ENCODE measurements around the gene PTMS.

Gene PTMS

GRCh38 chr12:6792522-6793201 is 26.5 kb downstream of the PTMS start:
- TF ChIP-seq, protein P1, sequence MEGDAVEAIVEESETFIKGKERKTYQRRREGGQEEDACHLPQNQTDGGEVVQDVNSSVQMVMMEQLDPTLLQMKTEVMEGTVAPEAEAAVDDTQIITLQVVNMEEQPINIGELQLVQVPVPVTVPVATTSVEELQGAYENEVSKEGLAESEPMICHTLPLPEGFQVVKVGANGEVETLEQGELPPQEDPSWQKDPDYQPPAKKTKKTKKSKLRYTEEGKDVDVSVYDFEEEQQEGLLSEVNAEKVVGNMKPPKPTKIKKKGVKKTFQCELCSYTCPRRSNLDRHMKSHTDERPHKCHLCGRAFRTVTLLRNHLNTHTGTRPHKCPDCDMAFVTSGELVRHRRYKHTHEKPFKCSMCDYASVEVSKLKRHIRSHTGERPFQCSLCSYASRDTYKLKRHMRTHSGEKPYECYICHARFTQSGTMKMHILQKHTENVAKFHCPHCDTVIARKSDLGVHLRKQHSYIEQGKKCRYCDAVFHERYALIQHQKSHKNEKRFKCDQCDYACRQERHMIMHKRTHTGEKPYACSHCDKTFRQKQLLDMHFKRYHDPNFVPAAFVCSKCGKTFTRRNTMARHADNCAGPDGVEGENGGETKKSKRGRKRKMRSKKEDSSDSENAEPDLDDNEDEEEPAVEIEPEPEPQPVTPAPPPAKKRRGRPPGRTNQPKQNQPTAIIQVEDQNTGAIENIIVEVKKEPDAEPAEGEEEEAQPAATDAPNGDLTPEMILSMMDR (IDR thresholded peaks at IDR 0.05) = no peak
- TF ChIP-seq ZFX (IDR thresholded peaks at IDR 0.05; ENCODE audit: borderline replicate concordance) = no peak
- no peak overlapping the region for H3K27ac ChIP-seq

DNA sequence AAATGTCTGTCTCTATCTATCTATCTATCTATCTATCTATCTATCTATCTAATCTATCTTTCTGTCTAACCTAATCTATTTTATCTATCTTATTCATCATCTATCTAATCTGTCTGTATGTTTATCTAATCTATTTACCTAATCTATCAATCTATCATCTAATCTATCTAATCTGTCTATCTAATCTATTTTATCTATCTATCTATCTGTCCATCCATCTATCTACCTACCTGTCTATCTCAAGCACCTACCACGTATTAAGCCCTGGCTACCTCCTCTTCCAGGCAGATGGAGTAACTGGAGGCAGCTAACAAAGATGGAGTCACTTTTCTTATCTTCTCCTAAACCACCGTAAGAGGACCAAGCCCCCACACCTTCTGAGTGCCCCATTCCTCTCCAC is 28.9 kb downstream of the PTMS start:
- TF ChIP-seq, protein P1 (IDR thresholded peaks at IDR 0.05) = no peak
- TF ChIP-seq ZFX (IDR thresholded peaks at IDR 0.05; ENCODE audit: borderline replicate concordance) = no peak
- H3K27ac ChIP-seq = no peak overlapping the region

- H3K27ac ChIP-seq = no peak overlapping the region
- TF ChIP-seq ZFX (IDR thresholded peaks at IDR 0.05; ENCODE audit: borderline replicate concordance) = no peak
- TF ChIP-seq, protein P1 (IDR thresholded peaks at IDR 0.05) = no peak
These were observed 30.4 kb downstream of the PTMS start for GRCh38 chr12:6796576-6796975.

DNA sequence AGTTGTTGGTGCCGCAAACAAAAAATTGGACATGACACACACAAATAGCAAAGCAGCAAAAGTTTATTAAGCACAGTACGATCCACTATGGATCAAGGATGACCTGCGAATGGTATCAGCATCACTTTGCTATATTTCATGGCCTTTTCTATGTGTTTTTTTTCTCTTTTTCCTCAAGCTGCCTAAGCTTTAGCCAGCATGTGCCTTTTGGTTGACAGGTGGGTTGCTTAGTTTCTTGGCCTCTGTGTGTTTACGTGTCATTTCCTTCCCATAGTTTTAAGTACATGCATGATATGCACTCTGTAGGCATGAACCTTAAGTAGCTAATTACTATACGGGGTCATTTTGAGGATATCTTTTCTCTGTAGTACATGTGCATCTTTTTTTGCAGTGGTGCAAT is 33.0 kb downstream of the PTMS start:
- TF ChIP-seq ZFX (IDR thresholded peaks at IDR 0.05; ENCODE audit: borderline replicate concordance) = no peak
- TF ChIP-seq, protein P1 (IDR thresholded peaks at IDR 0.05) = no peak
- no peak overlapping the region for H3K27ac ChIP-seq

DNA sequence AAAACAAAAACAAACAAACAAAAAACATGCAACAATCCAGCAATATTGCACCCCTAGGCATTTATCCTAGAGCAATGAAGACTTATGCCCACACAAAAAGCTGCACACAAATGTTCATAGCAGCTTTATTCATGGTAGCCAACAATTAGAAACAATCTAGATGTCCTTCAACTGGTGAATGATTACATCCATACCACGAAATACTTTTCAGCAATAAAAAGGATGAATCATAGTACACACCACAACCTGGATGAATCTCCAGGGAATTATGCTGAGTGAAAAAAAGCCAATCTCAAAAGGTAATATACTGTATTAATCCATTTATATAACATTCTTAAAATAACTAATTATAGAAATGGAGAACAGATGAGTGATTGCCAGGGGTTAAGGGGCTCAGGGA is 41.0 kb downstream of the PTMS start:
- TF ChIP-seq, protein P1 (IDR thresholded peaks at IDR 0.05) = no peak
- TF ChIP-seq ZFX (IDR thresholded peaks at IDR 0.05; ENCODE audit: borderline replicate concordance) = no peak
- no peak overlapping the region for H3K27ac ChIP-seq

DNA sequence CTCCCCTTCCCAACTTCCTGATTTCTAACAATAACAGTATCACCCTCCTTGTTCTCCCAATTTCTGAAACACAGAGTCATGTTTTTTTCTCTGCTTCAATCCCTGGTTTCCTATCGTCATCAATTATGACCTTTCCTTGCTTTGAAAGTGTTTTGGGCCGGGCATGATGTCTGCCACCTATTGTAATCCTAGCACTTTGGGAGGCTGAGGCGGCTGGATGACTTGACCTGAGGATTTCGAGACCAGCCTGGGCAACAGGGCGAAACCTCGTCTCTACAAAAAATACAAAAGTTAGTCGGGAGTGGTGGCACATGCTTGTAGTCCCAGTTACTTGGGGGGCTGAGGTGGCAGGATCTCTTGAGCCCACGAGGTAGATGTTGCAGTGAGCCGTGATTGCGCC is 42.9 kb downstream of the PTMS start:
- H3K27ac ChIP-seq = no peak overlapping the region
- TF ChIP-seq ZFX (IDR thresholded peaks at IDR 0.05; ENCODE audit: borderline replicate concordance) = no peak
- TF ChIP-seq, protein P1 (IDR thresholded peaks at IDR 0.05) = no peak

DNA sequence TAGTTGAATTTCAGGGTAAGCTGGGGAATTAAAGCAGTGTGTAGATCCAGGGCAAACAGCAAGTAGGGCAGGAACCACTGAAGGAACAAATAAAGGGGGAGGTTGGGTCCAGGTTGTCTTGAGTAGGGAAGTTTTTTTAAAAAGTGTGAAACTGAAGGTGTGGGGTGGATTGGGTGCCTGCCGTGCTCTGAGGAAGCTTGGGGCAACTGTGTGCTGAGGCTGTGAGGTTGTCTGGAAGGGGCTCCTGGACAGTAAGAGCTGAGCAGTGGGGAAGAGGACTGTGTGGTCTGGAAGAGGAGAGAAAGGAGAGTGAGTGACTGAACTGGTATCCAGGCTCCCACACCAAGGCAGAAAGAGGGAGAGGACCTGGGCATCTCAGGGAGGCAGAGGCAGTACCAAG is 44.6 kb downstream of the PTMS start:
- TF ChIP-seq, protein P1 (IDR thresholded peaks at IDR 0.05) = no peak
- no peak for TF ChIP-seq ZFX (IDR thresholded peaks at IDR 0.05; ENCODE audit: borderline replicate concordance)

More for the DNA sequence above, 44.6 kb downstream of the PTMS start:
- H3K27ac ChIP-seq = no peak overlapping the region

Measured in 22Rv1 (cell line).